Bone marrow (tissue), 2 donors: ENCODE results near the gene PAK2.
"Not testable (repeated sequence)": the region's sequence is repeated elsewhere in the genome, so short reads cannot be mapped to it uniquely, and the experiment has no call there.

ENCODE experiments used
- DNase-seq, 2 donors: peaks; one replicate each; lab custom pipeline; 2025; lab: John Stamatoyannopoulos, UW

PAK2 gene

GRCh38 chr3:196788528-196788927 lies 48.9 kb downstream of the PAK2 start:
- no peak for DNase-seq

GRCh38 chr3:196789885-196790359 lies 50.3 kb downstream of the PAK2 start:
- no peak for DNase-seq

GRCh38 chr3:196790636-196791035 lies 51.0 kb downstream of the PAK2 start:
- DNase-seq, result no peak

- no peak for DNase-seq
Measured at GRCh38 chr3:196792771-196793170, 53.1 kb downstream of the PAK2 start.

- DNase-seq, result no peak
Measured at GRCh38 chr3:196793246-196793645, 53.6 kb downstream of the PAK2 start.

GRCh38 chr3:196794467-196794866 lies 54.8 kb downstream of the PAK2 start:
- no peak for DNase-seq

- no peak for DNase-seq
Measured at GRCh38 chr3:196796317-196796716, 56.7 kb downstream of the PAK2 start.

GRCh38 chr3:196800742-196801434 lies 61.2 kb downstream of the PAK2 start:
- DNase-seq, result no peak

GRCh38 chr3:196803891-196804468 lies 64.3 kb downstream of the PAK2 start:
- no peak for DNase-seq

- DNase-seq, result no peak
Measured at GRCh38 chr3:196804773-196805172, 65.1 kb downstream of the PAK2 start.

- no peak for DNase-seq
Measured at GRCh38 chr3:196810963-196811581, 71.4 kb downstream of the PAK2 start.

GRCh38 chr3:196812853-196813252 lies 73.2 kb downstream of the PAK2 start:
- DNase-seq, result no peak

- no peak for DNase-seq
Measured at GRCh38 chr3:196813903-196814302, 74.2 kb downstream of the PAK2 start.

GRCh38 chr3:196821806-196822355 lies 82.2 kb downstream of the PAK2 start:
- DNase-seq, result no peak

- not testable (repeated sequence) for DNase-seq
Measured at GRCh38 chr3:196829651-196830050, 90.0 kb downstream of the PAK2 start.

- no peak for DNase-seq
Measured at GRCh38 chr3:196835086-196835485, 95.4 kb downstream of the PAK2 start.

GRCh38 chr3:196836626-196837025 lies 97.0 kb downstream of the PAK2 start:
- not testable (repeated sequence) for DNase-seq

GRCh38 chr3:196837819-196838420 lies 98.3 kb downstream of the PAK2 start:
- DNase-seq, result peak; percentile 1 to 79

- not testable (repeated sequence) for DNase-seq
Measured at GRCh38 chr3:196839351-196839750, 99.7 kb downstream of the PAK2 start.

- no peak for DNase-seq
Measured at GRCh38 chr3:196842567-196843434, 103.1 kb downstream of the PAK2 start.

- DNase-seq, result no peak
Measured at GRCh38 chr3:196843435-196844110, 103.9 kb downstream of the PAK2 start.
